ENCODE results near the gene GIT2.

GRCh38 chr12:109923481-109924245 lies 72.5 kb downstream of the GIT2 start:
- TF ChIP-seq CTCF (IDR thresholded peaks at IDR 0.05) (no peak), MXD4 (CRISPR knock-in tag; IDR thresholded peaks at IDR 0.05; ENCODE audit: borderline replicate concordance) (no peak), TP53 (CRISPR knock-in tag; IDR thresholded peaks at IDR 0.05) (no peak), NR1H2 (CRISPR knock-in tag; IDR thresholded peaks at IDR 0.05) (no peak), CREB1 (CRISPR knock-in tag; IDR thresholded peaks at IDR 0.05) (no peak)

Data from WTC11 (cell line).